T-helper 2 cell treated with Interferon-gamma antibody and Interleukin-4, amounts not matched to agents 5 μg/mL and 100 μg/mL, for 36 hours (primary cell): ENCODE data around the gene RABGAP1L.
"Not testable (repeated sequence)": the region's sequence is repeated elsewhere in the genome, so short reads cannot be mapped to it uniquely, and the experiment has no call there.

Source experiments
- DNase-seq: peaks from one replicate; pipeline ENCODE4 v3.0.0; 2021; ENCODE audit warnings: low spot score
- H3K27ac Mint-ChIP-seq: one replicate; pipeline ENCODE4 v1.8.0; 2021; ENCODE audit warnings: mild to moderate bottlenecking, mixed read lengths
- H3K27me3 Mint-ChIP-seq: one replicate; pipeline ENCODE4 v1.8.0; 2021; ENCODE audit warnings: low read depth, mixed read lengths
- H3K36me3 Mint-ChIP-seq: one replicate; pipeline ENCODE4 v1.8.0; 2021; ENCODE audit warnings: low read depth, mixed read lengths
- H3K4me1 Mint-ChIP-seq: one replicate; pipeline ENCODE4 v1.8.0; 2021; ENCODE audit warnings: low read depth, mixed read lengths
- H3K4me3 Mint-ChIP-seq: one replicate; pipeline ENCODE4 v1.8.0; 2022; ENCODE audit warnings: mild to moderate bottlenecking, moderate library complexity, mixed read lengths
- H3K9me3 Mint-ChIP-seq: one replicate; pipeline ENCODE4 v1.8.0; 2021; ENCODE audit warnings: mixed read lengths

RABGAP1L gene

GRCh38 chr1:174136714-174137113 is 22.6 kb upstream of the RABGAP1L start:
- no peaks in the 10 kb centered on the region for H3K9me3 Mint-ChIP-seq
- H3K4me1 Mint-ChIP-seq, result no peaks in the 10 kb centered on the region
- peaks cover 10% of the 10 kb centered on the region for H3K27me3 Mint-ChIP-seq
- DNase-seq, result no peak
- no peak overlapping the region for H3K4me3 Mint-ChIP-seq
- no peak overlapping the region for H3K27ac Mint-ChIP-seq
- no peaks in the 10 kb centered on the region for H3K36me3 Mint-ChIP-seq

DNA sequence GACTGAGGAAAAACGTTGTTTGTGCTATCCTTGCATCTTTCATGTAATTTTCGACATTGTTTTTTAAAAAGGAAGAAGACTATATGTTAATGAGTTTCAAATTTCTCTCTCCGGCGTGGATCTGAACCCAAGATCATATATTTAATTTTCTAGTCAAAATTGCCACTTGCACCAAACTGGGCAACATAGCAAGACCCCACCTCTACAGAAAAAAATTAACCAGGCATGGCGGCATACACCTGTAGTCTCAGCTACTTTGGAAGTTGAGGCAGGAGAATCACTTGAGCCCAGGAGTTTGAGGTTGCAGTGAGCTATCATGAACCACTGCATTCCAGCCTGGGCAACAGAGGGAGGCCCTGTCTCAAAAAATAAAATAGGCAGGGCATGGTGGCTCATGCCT is 16.5 kb upstream of the RABGAP1L start:
- Mint-ChIP-seq H3K27ac (no peak overlapping the region), H3K36me3 (no peaks in the 10 kb centered on the region), H3K4me1 (no peaks in the 10 kb centered on the region), H3K27me3 (peaks cover 35% of the 10 kb centered on the region), H3K9me3 (peaks cover 9% of the 10 kb centered on the region), H3K4me3 (no peak overlapping the region)
- no peak for DNase-seq

DNA sequence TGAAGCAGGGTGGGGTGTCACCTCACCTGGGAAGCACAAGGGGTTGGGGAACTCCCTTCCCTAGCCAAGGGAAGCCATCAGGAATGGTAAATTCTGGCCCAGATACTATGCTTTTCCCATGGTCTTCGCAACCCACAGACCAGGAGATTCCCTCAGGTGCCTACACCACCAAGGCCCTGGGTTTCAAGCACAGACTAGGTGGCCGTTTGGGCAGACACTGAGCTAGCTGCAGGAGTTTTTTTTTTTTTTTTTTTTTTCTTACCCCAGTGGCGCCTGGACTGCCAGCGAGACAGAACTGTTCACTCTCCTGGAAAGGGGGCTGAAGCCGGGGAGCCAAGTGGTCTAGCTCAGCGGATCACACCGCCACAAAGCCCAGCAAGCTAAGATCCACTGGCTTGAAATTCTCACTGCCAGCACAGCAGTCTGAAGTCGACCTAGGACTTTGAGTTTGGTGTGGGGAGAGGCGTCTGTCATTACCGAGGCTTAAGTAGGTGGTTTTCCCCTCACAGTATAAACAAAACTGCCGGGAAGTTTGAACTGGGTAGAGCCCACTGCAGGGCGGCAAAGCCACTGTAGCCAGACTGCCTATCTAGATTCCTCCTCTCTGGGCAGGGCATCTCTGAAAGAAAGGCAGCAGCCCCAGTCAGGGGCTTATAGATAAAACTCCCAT is 15.5 kb upstream of the RABGAP1L start:
- not testable (repeated sequence) for H3K36me3 Mint-ChIP-seq, H3K27ac Mint-ChIP-seq, H3K4me3 Mint-ChIP-seq, H3K4me1 Mint-ChIP-seq, DNase-seq
- peaks cover 35% of the 10 kb centered on the region for H3K27me3 Mint-ChIP-seq
- H3K9me3 Mint-ChIP-seq, result peaks cover 16% of the 10 kb centered on the region

DNA sequence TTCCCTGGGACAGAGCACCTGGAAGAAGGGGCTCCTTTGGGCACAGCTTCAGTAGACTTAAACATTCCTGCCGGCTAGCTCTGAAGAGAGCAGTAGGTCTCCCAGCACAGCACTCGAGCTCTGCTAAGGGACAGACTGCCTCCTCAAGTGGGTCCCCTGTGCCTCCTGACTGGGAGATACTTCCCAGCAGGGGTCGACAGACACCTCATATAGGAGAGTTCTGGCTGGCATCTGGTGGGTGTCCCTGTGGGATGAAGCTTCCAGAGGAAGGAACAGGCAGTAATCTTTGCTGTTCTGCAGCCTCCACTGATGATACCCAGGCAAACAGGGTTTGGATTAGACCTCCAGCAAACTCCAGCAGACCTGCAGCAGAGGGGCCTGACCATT is 14.9 kb upstream of the RABGAP1L start:
- DNase-seq, H3K4me1 Mint-ChIP-seq, H3K27ac Mint-ChIP-seq, H3K36me3 Mint-ChIP-seq, H3K4me3 Mint-ChIP-seq: not testable (repeated sequence)
- peaks cover 34% of the 10 kb centered on the region for H3K27me3 Mint-ChIP-seq
- H3K9me3 Mint-ChIP-seq, result peaks cover 19% of the 10 kb centered on the region

GRCh38 chr1:174149216-174149615 is 10.1 kb upstream of the RABGAP1L start:
- no peak overlapping the region for H3K27ac Mint-ChIP-seq
- H3K27me3 Mint-ChIP-seq, result peaks cover 19% of the 10 kb centered on the region
- H3K9me3 Mint-ChIP-seq, result peaks cover 19% of the 10 kb centered on the region
- H3K4me3 Mint-ChIP-seq, result no peak overlapping the region
- no peak for DNase-seq
- H3K36me3 Mint-ChIP-seq, result peaks cover 7% of the 10 kb centered on the region
- peaks cover 25% of the 10 kb centered on the region for H3K4me1 Mint-ChIP-seq

GRCh38 chr1:174150499-174150898 is 8.8 kb upstream of the RABGAP1L start:
- H3K4me3 Mint-ChIP-seq, result no peak overlapping the region
- no peak for DNase-seq
- peaks cover 12% of the 10 kb centered on the region for H3K27me3 Mint-ChIP-seq
- peaks cover 19% of the 10 kb centered on the region for H3K9me3 Mint-ChIP-seq
- no peak overlapping the region for H3K27ac Mint-ChIP-seq
- peaks cover 27% of the 10 kb centered on the region for H3K4me1 Mint-ChIP-seq
- H3K36me3 Mint-ChIP-seq, result peaks cover 7% of the 10 kb centered on the region

GRCh38 chr1:174152427-174152826 is 6.9 kb upstream of the RABGAP1L start:
- H3K27ac Mint-ChIP-seq, result no peak overlapping the region
- DNase-seq, result no peak
- H3K4me1 Mint-ChIP-seq, result peaks cover 39% of the 10 kb centered on the region
- H3K4me3 Mint-ChIP-seq, result peak overlapping the region; percentile 58
- peaks cover 9% of the 10 kb centered on the region for H3K36me3 Mint-ChIP-seq
- H3K9me3 Mint-ChIP-seq, result peaks cover 10% of the 10 kb centered on the region
- peaks cover 2% of the 10 kb centered on the region for H3K27me3 Mint-ChIP-seq

DNA sequence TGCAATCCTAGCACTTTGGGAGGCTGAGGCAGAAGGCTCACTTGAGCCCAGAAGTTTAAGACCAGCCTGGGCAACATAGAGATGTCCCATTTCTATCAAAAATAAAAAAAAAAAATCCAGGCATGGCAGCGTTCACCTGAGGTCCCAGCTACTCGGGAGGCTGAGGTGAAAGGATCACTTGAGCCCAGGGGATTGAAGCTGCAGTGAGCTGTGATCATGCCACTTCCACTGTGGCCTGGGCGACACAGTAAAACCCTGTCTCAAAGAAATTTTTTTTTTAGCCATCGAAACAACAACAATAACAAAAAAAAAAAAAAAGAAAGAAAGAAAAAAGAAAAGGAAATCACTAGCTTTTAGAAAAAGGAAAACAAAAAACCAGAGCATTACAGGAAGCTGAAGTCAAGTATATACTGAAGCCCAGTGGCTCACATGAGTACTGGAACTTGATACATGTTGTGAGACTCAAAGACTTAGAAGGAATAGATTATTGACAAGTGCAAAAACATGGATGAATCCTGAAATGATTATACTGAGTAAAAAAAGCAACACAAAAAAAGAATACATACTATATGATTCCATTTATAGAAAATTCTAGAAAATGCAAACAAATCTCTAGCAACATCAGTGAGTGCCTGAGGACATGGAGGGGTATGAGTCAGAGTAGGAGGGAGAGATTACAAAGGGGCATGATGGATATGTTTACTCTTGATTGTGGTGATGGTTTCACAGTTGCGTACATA is 6.1 kb upstream of the RABGAP1L start:
- H3K27me3 Mint-ChIP-seq, result no peaks in the 10 kb centered on the region
- peak overlapping the region; percentile 78 for H3K27ac Mint-ChIP-seq
- H3K4me3 Mint-ChIP-seq, result peak overlapping the region; percentile 58
- H3K36me3 Mint-ChIP-seq, result peaks cover 7% of the 10 kb centered on the region
- no peak for DNase-seq
- H3K9me3 Mint-ChIP-seq, result peaks cover 6% of the 10 kb centered on the region
- peaks cover 46% of the 10 kb centered on the region for H3K4me1 Mint-ChIP-seq

DNA sequence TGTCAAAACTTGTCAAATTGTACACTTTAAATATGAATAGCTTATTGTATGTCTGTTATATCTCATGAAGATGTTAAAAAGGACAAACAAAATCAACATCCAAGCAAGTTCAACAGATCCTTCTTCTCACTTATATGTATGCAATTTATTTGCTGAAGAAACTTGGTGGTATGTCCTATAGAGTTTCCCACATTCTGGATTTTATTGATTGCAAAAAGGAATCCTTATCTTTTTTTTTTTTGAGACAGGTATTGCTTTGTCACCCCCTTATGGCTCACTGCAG is 5.6 kb upstream of the RABGAP1L start:
- Mint-ChIP-seq H3K36me3 (peaks cover 6% of the 10 kb centered on the region), H3K27me3 (no peaks in the 10 kb centered on the region), H3K9me3 (peaks cover 5% of the 10 kb centered on the region), H3K4me3 (peak overlapping the region; percentile 58), H3K27ac (peak overlapping the region; percentile 78), H3K4me1 (peaks cover 51% of the 10 kb centered on the region)
- no peak for DNase-seq

DNA sequence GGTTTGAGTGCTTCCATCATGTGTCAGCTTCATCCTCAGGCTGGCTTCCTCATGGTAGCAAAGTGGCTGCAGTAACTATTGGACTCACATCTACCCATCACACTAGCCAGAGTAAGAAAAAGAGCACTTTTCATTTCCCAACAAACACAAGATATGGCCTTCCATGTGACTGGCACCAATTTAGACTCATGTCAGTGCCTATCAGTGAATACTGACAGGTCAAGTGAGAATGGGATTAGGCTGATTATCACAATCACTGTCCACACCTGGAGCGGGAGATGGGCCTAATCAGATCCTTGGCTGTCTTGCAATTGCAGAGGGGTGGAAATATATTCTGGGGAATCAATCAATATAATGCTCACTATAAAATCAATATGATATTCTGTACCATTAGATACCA is 2.9 kb upstream of the RABGAP1L start:
- Mint-ChIP-seq H3K36me3 (peaks cover 2% of the 10 kb centered on the region), H3K9me3 (no peaks in the 10 kb centered on the region), H3K4me3 (no peak overlapping the region), H3K27me3 (no peaks in the 10 kb centered on the region), H3K4me1 (peaks cover 59% of the 10 kb centered on the region), H3K27ac (peak overlapping the region; percentile 16)
- no peak for DNase-seq

- peaks cover 2% of the 10 kb centered on the region for H3K36me3 Mint-ChIP-seq
Observed at GRCh38 chr1:174157157-174157806, 2.0 kb upstream of the RABGAP1L start.

DNA sequence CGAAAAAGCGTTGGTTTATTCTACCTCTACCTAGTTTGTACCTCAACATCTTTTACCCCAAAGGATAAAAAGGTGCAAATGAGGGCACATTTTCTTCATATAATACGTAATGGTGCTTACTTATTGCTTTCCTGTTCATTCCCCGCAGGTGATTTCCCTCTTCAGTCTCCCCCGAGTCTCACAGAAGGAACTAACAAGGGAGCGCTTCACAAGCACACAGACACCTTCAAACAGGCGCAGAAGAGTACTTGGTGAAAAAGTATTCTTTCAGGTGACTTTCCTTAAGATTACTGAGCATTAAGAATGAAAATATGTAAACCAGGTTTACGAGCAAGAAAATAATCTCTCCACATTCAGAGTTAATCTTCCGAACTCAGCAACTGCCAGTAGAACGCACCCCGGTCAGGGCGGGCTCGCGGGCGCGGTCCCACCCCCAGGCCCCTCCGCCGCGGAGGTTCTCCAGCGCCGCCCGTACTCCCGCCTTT is 511 bp upstream of the RABGAP1L start:
- no peak for DNase-seq
- H3K9me3 Mint-ChIP-seq, result no peaks in the 10 kb centered on the region
- no peaks in the 10 kb centered on the region for H3K27me3 Mint-ChIP-seq
- H3K4me3 Mint-ChIP-seq, result peak overlapping the region; percentile 99
- H3K36me3 Mint-ChIP-seq, result peaks cover 2% of the 10 kb centered on the region
- H3K27ac Mint-ChIP-seq, result peak overlapping the region; percentile 95
- H3K4me1 Mint-ChIP-seq, result peaks cover 43% of the 10 kb centered on the region

More at GRCh38 chr1:174157157-174157806, 2.0 kb upstream of the RABGAP1L start:
- H3K4me1 Mint-ChIP-seq, result peaks cover 53% of the 10 kb centered on the region
- peak overlapping the region; percentile 48 for H3K4me3 Mint-ChIP-seq
- H3K27me3 Mint-ChIP-seq, result no peaks in the 10 kb centered on the region
- H3K27ac Mint-ChIP-seq, result peak overlapping the region; percentile 70
- peak; percentile 66 for DNase-seq
- no peaks in the 10 kb centered on the region for H3K9me3 Mint-ChIP-seq

DNA sequence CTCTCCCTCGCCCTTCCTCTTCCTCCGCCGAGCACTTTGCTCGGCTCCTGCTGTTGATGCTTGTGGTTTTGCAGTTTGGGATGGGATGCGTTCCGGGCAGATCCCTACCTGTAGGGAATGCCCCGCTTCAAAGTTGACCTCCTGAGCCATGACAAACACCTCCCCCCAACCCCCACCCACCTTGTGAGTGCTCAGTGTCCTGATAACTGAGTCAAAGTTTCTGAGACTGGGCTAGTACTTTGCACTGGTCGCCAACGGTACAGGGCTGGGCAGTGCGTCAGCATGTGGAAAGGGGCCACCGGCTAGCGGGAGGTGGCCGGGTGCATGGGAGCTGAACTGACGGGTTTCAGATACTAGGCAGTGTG is 771 bp downstream of the RABGAP1L start:
- Mint-ChIP-seq H3K9me3 (no peaks in the 10 kb centered on the region), H3K4me3 (peak overlapping the region; percentile 99), H3K27me3 (no peaks in the 10 kb centered on the region), H3K36me3 (peaks cover 5% of the 10 kb centered on the region), H3K27ac (peak overlapping the region; percentile 87), H3K4me1 (peaks cover 41% of the 10 kb centered on the region)
- peak; percentile 31 for DNase-seq

GRCh38 chr1:174160603-174161002 is 1.3 kb downstream of the RABGAP1L start:
- Mint-ChIP-seq H3K36me3 (peaks cover 5% of the 10 kb centered on the region), H3K4me1 (peaks cover 41% of the 10 kb centered on the region), H3K27me3 (no peaks in the 10 kb centered on the region), H3K27ac (no peak overlapping the region), H3K9me3 (no peaks in the 10 kb centered on the region), H3K4me3 (peak overlapping the region; percentile 99)
- DNase-seq, result no peak
